ENCODE results near the gene SLC12A8.

Gene SLC12A8

DNA sequence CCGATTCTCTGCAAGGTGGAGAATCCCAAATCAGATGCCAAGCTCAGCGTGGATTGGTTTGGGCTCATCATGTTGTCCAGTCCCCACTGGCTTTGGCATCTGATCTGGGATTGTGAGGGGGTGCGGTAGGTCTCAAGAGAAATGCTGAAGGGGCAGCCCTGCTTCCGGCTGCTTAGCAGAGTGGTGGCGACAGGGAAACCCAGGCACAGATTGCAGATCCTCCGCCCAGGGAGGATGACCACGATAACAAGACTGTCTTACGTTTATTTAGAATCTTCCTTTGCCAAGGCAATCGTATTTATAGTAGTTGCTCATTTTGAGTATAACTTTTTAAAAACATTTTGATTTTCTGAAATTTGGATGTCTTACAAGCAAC lies 61.1 kb downstream of the SLC12A8 start:
- DNase-seq: no peak

DNA sequence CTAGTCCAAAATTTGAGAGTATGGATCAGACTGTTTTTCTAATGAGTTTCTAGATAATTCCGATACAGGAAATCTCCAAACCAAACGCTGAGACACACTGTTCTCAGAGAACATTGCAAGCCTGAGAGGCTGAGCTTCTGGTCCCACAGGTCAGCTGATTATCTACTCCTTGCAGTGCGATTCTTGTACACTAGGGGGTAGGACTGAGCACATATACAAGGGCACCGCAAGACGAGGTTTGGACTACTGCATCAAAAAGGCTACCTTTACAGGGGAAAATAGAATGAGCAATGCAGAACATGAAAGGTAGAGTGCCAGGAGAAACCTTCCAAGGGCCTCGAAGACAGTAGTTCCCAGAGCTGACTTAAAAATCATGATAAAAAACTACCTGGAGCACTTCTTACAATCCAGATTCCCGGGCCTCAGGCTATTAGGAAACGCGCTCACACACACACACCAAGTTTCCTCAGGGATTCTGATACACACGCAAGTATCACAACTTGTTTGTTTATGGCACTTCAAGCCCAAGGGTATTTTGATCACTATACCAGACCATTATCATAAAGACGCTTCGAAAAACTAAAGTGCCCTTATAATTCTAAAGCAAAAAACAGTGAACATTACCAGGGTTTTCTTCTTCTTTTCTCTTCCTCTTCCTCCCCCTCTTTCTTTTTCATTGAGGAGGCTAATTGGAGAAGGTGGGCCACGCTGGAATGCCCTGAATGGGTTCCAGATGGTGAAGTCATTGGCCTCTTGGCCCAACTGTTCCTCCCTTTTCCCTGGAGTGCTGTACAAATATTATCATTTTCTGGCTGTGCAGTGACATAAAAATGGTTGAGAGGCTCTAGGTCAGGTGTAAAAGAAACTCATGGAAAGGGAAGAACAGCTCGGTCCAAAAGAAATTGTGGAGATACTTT lies 61.8 kb downstream of the SLC12A8 start:
- peak; percentile 5 for DNase-seq

DNA sequence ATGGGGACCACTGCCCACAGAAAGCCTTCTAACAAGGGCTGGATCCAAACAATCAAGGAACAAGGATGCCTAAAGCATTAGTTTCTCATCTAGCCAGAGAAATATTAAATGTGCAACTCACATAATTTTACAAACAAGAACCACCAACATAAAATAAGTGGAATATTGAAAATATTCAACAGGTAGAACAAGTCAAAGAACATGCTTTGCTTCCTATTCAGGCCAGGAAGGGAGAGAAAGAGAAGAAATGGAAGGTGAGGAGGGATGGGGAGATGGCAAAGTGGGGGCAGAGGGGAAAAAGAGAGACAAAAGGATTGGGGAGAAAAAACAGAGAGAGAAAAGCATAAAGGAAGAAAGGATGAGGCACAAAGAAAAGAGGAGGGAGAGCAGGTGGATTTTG lies 63.1 kb downstream of the SLC12A8 start:
- DNase-seq: no peak

DNA sequence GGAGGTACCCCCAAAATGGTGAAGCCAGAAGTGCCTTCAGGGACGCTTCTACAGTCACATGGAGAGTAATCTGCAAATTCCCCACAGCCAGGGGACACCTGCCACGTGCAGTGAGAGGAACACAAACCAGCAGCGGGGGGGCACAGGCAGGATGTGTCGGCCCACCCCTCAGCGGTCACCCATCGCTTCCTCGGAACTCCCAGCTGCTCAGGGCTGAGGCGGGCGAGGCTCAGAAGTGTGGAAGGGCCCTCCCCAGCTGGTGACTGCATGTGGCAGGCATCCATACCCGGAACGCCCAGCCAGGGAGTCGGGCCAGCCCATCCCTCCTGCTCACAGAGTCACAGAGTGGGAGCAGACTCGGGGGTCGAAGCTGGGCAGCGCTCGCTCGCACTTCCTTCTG lies 63.7 kb downstream of the SLC12A8 start:
- DNase-seq: no peak

DNA sequence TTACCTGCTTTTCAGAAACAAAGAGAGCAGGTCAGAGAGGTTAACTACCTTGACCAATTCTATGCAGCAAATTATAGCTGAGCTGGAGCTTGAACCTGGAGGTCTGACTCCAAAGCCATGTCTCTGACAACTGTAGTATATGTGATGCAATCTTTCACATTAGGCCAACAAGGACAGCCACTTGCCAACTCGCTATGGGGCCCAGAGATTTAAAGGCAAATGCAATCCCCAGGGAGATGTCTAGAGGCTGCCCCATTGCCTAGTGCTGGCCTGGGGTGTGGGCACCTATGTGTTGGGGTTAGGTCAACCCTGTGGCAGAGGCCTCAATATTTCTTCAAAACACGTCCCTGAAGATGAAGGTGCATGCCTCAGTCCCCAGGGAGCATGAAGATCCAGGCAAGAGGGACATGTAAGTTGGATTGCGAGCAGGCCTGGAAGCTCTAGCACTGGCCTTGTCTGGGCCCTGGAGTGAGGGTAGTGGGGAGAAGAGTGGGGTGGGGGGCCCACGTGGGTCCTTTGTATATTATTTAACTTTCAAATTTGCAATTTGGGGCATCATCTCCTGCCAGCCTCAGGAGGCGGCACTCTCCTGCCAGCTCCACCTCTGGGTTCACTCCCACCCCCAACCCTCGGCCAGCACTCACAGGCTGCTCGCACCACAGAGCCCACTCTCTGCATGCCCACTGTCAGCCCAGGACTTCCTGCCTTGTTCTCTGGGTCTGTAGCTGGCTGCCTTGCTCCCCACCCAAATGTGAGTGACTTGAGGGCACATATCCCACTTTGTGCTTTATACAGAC lies 64.3 kb downstream of the SLC12A8 start:
- no peak for DNase-seq

DNA sequence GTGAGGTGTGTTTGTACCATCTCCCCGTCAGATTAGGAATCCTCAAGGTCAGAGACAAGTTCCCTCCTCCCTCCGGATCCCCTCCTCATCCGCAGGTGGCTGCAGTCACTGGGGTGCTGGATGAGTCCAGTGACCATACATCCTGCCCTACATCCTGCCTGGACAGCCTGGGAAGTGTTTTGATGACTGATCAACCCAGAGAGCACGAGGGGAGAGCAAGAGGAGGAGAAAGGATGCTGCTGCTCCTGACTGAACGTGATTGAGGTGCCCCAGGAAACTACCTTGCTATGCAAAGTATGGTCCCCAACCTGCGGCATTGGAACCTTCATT lies 65.1 kb downstream of the SLC12A8 start:
- no peak for DNase-seq

DNA sequence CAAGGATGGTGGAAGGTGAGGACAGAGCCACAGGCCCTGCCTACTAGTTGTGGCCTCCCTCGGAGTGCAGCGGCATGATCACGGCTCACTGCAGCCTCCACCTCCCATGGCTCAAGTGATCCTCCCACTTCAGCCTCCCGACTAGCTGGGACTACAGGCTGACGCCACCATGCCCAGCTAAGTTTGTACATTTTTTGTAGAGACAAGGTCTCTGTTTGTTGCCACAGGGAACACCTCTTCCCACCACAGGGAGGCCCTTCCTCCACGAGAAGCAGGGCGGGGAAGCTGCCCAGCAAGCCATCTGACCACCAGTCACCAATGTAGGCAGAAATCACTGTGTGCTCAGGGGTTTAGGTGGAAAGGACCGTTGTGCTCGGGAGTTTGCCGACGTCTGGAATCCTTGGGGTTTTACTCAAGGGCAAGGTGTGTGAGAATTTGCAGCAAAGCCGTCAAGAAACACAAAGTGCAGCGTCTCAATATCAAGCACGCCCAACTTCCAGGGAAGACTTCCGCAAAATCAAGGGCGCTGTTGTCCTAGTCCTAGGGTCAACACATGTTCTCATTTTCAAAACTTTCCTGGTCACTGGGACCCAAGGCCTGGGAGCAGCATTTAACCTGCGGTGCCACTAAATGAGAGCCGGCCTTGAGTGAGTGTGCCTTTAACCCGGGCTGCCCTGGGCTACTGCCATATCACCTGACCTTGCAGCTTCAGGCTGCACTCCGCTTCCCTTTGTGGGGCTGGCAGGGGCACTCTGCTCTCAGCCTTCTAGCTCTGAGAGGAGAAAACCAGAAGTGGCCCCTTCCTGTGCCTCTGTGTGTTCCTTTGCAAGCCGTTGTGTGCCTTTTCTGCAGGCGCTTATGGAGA lies 65.7 kb downstream of the SLC12A8 start:
- no peak for DNase-seq

DNA sequence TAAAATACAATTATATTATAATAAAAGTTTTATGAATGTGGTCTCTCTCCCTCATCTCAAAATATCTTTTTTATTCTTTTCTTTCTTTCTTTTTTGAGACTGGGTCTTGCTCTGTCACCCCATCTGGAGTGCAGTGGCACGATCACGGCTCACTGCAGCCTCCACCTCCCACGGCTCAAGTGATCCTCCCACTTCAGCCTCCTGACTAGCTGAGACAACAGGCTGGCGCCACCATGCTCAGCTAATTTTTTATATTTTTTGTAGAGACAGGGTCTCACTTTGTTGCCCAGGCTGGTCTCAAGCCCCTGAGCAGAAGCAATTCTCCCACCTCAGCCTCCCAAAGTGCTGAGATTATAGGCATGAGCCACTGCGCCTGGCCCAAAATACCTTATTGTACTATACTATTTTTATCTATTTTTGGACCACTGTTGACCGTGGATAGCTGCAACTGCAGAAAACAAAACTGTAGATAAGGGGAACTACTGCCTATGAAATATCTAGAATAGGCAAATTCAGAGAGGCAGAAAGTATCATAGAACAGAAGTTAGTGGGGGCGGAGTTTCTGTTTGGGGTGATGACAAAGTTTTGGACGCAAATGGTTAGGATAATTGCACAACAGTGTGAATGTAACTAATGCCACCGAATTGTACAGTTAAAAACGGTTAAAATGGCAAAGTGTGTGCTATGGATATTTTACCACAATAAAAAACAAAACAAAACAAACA lies 66.6 kb downstream of the SLC12A8 start:
- DNase-seq: no peak

DNA sequence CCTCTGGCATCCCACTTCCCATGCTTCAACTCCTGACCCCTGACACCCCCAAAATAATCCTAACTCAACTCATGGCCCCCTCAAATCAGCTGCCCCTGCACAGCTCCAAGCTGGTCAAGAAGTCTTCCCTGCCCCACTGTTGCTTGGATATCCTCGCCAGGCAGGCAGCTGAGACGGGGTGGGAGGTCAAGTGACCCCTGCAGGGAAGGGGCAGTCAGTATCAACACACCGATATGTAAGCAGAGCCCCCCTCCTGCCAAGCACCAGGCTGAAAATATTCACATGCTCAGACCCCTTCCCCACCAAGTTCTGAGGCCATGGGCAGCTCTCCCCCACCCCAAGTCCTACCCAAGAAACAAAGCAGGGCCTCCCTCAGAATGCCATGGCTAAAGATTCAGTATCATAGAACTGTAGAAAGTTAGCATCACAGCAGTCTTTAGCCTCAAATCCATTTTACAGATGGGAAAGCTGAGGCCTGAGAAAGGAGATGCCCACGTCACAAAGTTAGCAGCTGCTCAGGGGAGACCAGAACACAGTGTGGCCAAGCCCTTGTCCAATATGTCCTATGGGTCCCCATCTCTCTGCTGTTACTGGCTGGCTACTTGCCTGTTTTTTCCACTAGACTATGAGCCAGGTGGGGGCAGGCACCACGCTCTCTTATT lies 67.8 kb downstream of the SLC12A8 start:
- DNase-seq: no peak

DNA sequence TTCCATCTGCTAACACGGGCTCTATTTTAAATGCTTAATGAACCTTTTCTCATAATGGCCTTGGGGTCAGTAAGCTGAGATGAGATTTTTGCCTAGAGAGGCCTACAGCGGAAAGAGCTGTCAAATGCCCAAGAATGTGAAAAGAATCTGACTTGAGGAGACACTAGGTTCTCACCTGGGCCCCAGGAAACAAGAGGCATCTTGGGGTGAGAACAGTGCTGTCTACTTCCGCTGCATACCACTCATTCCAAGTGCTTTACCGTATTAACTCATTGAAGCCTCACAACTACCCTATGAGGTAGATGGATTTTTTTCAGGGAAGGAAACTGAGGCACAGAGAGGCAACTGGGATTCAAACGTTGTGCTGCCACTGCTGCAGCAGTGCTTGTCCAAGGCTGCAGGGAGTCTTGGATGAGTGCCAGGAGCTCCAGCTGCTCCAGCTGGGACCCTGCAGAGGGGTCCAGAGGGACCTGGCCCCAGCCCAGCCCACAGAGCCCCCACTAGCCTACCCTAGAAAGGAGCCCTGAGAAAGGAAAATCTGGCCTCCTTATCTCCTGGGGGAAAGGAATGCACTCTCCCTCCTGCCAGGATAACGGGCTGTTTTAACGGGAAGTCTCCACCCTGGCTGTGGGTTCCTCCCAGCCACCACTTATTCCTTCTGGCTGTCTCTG lies 68.4 kb downstream of the SLC12A8 start:
- no peak for DNase-seq

DNA sequence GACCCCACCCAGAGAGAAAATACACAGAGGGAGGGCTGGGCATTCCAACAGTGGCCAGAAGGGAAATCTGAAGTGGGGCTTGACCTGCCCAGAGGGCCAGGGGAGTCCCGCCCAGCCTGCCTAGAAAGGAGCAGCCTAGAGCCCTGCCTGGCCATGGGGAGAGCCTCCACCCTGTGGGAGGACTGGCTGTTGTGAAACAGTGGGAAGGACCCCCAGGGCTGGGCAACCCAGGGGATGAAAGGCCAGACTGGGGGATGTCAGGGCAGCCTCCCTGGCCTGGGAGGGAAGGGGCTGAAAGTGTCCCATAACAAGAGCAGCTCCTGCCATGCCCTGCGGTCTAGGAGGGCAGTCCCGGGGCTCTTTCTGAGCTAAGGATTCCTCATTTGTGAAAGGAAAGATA lies 69.0 kb downstream of the SLC12A8 start:
- no peak for DNase-seq

DNA sequence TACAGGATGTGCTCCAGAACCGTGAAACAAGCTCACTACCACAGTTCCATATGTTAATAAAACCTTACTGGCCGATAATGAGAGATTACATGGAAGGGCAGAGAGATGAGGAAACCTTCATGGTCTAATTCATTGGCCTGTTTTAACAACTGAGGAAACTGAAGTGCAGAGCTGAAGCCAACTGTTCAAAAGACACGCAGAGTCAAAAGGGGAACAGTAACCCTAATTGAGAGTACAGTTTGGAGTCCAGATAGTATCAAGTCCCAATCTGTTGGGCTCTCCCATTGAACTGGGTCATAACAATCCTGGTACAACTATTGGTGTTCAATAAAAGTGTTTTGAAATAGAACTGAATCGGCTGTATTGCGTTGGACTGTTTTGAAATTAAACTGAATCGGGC lies 69.6 kb downstream of the SLC12A8 start:
- no peak for DNase-seq

DNA sequence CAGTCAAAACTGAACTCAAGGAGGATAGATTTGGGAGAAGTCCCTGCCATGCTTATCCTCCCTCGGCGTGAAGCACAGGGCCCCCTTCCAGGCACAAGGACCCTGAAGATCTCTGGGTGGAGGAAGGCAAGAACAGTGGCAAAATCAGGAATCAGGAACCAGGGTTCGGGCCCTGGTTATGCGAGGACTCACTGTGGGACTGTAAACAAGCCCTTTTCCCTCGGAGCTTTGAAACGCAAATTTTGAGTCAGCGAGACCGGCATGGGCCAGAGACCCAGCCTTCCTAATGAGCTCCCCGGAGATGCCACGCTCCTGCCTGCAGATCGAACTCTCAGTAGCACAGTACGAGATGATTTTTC lies 70.1 kb downstream of the SLC12A8 start:
- no peak for DNase-seq

DNA sequence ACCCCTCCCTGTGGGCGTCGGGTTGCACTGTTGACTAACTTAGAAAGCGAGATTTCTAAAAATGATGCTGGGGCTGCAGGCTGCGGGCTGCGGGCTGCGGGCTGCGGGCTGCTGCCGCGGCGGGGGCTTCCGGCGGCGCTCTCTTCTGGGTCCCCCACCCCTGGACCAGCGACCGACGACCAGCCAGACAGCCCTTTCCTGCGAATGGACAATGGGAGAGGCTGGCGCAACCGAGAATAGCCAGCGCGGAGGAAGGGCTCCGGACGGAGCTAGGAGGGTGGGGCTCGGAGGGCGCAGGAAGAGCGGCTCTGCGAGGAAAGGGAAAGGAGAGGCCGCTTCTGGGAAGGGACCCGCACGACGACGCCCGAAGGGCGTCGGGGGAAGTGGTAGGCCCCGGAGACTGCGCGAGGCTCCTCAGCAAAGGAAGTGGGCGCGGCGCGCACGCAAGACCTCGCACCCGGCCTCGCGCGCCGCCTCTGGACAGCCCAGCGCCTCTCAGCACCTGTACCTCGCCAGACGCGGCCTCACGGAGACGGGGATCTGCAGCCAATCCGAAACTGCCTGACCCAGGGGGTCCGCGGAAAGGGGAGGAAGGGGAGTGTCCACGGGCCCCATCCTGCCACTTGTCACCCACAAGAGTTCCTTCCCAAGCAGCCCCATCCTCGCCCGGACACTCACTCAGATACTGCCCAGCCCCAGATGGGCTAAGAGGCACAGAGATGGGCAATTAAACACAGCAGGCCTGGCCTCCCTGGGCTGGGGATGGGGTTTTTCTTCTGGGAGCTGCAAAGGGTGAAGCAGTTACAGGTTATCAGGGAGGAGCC lies 70.7 kb downstream of the SLC12A8 start:
- no peak for DNase-seq

DNA sequence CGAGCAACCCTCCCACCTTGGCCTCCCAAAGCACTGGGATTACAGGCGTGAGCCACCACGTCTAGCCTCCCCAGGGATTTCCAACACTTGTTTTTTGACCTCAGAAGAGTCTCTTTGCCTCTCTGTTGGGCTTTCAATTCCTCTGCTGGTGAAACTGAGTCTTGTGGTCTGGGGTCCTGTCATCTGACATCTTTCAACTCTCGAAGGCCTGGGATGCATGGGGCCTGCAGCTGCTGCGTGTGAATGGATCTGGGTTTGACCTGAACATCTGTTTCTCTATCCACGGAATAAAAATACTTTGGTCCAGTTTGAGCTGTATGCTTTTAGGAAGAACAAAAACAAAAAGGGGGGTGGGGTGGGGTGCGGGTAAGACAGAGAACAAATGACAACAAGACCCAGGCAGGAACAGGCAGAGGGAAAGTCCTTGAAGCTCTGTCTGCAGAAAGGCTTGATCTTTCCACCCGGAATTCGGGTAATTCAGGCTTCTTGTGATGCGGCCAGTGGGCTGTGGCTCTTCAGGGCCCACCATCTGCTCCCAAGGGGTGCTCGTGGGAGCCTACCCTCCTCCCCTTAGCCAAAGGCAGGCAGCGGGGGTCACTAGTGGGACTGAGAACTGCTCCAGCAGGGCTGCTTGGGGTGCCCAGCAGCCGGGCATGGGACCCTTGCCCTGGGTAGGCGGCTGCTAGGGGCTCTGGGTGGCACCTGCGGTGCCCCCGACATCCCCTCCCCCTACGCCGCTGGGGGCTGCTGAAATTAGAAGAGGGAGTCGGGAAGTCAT lies 71.5 kb downstream of the SLC12A8 start:
- DNase-seq: no peak

DNA sequence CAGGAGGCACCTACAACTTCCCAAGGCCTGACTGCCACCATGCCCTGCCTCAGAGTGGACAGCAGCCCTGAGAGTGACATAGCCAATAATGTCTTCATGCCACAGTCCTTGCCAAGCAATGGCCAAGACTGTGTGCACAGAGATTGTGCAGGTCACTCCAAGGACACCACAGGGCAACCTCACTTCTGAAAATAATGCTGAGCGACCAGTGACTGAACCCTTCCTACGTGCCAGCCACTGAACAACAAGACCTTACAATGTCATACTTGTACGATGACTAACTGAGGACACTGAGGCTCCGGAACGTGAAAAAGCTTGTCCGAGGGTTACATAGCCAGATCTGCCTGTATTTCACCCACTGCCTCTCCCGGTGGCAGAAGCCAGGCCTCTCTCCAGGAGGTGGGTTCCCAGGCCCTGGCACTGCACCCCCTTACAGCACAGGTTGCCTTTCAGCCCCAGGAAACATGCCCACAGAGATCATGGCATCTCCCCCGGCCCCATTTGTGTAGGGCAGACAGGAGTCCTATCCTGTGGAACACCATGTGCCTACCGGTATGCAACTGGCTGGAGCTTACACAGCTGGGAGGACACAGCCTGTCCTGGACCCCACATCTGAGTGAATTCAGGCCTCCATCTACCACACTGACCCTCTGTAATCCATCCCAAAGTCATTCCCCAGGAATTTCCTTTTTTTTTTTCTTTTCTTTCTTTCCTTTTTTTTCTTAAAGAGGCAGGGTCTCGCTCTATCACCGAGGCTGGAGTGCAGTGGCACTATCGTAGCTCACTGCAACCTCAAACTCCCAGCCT lies 72.3 kb downstream of the SLC12A8 start:
- no peak for DNase-seq

DNA sequence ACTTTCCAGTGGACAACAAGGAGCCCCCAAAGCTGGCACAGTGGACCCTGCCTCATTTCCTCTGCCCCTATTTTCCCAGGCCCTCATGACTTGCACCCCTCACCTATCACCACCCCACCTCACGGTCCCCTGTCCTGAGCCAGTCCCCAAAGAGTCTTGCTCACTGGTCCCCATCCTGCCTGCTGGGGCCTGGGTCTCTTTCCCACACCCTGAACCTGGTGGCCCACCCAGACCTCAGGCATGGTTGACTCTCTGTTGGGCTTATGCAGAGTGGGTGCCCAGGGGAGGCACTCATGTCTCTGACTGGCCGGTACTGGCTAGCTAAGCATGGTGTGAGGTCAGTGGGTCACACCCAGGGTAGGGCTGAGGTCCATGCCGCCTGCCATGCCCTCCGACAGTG lies 73.2 kb downstream of the SLC12A8 start:
- no peak for DNase-seq

DNA sequence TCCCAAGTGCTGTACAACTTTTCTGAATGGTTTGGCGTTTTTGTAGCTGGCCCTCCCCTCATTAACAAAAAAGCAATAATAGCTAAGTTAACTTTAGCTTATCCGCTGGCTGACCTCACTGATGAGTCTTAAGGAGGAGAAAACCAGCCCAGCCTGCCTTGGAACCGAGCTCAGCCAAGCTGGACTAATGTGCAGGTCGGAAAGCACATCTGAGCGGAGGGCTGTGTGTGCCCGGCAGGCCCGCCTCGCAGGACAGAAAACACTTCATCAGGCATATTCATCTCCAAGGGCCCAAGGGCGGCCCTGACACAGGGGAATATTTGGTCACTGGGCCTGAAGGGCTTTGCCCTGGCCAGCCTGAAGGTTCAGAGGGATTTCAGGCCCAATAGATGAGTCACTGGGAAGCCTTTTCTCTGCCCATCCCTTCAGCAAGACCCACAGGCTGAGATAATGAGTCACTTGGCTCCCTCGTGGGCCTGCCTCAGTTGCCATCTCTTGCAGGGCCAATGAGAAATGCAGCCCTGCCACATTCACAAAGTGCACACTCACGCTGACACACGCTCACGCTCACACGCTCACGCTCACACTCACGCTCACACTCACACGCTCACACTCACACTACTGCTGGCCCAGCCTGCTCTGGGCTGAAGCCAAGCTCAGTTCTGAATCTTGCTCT lies 75.1 kb downstream of the SLC12A8 start:
- DNase-seq: no peak

All from GF-D8 (cell line).